HEK293T (cell line): Measurements from ENCODE around the gene PRKAA2.

Source experiments
- FOXM1 ChIP-seq: fragments of 450-650 bp; IDR thresholded peaks from 2 replicates; pipeline ENCODE4 v1.6.1; 2017; ENCODE audit warnings: mild to moderate bottlenecking, borderline replicate concordance
- HDGF ChIP-seq: fragments of 450-650 bp; IDR thresholded peaks from 2 replicates; pipeline ENCODE4 v1.6.1; 2017; ENCODE audit warnings: antibody characterized with exemption, borderline replicate concordance

DNA sequence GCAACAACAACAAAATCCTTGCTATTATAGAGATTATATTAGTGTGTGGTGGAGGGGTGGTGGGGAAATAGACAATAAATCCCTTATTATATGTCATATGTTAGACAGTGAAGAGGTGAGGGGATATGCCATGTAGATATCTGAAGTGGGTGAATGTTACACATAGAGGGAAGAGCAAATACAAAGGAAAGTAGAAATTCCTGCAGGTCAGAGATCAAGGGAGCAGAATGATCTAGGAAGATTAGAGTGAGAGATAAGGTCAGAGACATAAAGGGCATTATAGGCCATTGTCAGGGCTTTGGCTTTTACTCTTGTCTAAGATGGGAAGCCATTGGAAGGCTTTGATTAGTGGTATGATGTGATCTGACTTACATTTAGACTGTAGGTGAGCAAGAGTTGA lies 38.5 kb downstream of the PRKAA2 start:
- TF ChIP-seq HDGF (no peak), FOXM1 (no peak)
